HG02973 (cell line): Measurements from ENCODE around the gene SLC7A14.
"Not testable (repeated sequence)": the region's sequence is repeated elsewhere in the genome, so short reads cannot be mapped to it uniquely, and the experiment has no call there.

Experiments used
- ATAC-seq: cut with Tn5 transposase; IDR thresholded peaks from one replicate; pipeline ENCODE4 v1.9.1; 2021; ENCODE audit warnings: moderate library complexity; ENCODE audit not compliant: unreplicated experiment

The SLC7A14 gene

GRCh38 chr3:170594528-170594927, 8.7 kb upstream of the SLC7A14 start:
- no peak for ATAC-seq

GRCh38 chr3:170593634-170594033, 7.8 kb upstream of the SLC7A14 start:
- no peak for ATAC-seq

GRCh38 chr3:170589113-170589512, 3.2 kb upstream of the SLC7A14 start:
- ATAC-seq: no peak

- no peak for ATAC-seq
Measured at GRCh38 chr3:170585008-170585936, 603 bp downstream of the SLC7A14 start.

- no peak for ATAC-seq
Measured at GRCh38 chr3:170584585-170585007, 1.3 kb downstream of the SLC7A14 start.

GRCh38 chr3:170579646-170580045, 6.2 kb downstream of the SLC7A14 start:
- no peak for ATAC-seq

GRCh38 chr3:170572665-170573253, 13.1 kb downstream of the SLC7A14 start:
- ATAC-seq: peak; percentile 99

- ATAC-seq: not testable (repeated sequence)
Measured at GRCh38 chr3:170567598-170567997, 18.3 kb downstream of the SLC7A14 start.

- ATAC-seq: no peak
Measured at GRCh38 chr3:170566413-170566812, 19.5 kb downstream of the SLC7A14 start.

GRCh38 chr3:170565495-170565894, 20.4 kb downstream of the SLC7A14 start:
- no peak for ATAC-seq

- no peak for ATAC-seq
Measured at GRCh38 chr3:170564664-170565063, 21.2 kb downstream of the SLC7A14 start.

GRCh38 chr3:170563712-170564423, 22.0 kb downstream of the SLC7A14 start:
- ATAC-seq: peak; percentile 97

- ATAC-seq: no peak
Measured at GRCh38 chr3:170562080-170562479, 23.8 kb downstream of the SLC7A14 start.

- ATAC-seq: no peak
Measured at GRCh38 chr3:170560717-170561382, 25.0 kb downstream of the SLC7A14 start.

GRCh38 chr3:170560296-170560695, 25.6 kb downstream of the SLC7A14 start:
- ATAC-seq: no peak

GRCh38 chr3:170558427-170558826, 27.4 kb downstream of the SLC7A14 start:
- no peak for ATAC-seq

- ATAC-seq: no peak
Measured at GRCh38 chr3:170555329-170555728, 30.5 kb downstream of the SLC7A14 start.

GRCh38 chr3:170553788-170554757, 31.8 kb downstream of the SLC7A14 start:
- no peak for ATAC-seq

- no peak for ATAC-seq
Measured at GRCh38 chr3:170551252-170551651, 34.6 kb downstream of the SLC7A14 start.

GRCh38 chr3:170542704-170543103, 43.2 kb downstream of the SLC7A14 start:
- ATAC-seq: no peak
